Midbrain (tissue), 1 donor: ENCODE results near the gene PIP5K1B.
"Not testable (repeated sequence)": the region's sequence is repeated elsewhere in the genome, so short reads cannot be mapped to it uniquely, and the experiment has no call there.

Source experiments
- DNase-seq: peaks from one replicate; lab custom pipeline; 2025; lab: John Stamatoyannopoulos, UW

Gene PIP5K1B

DNA sequence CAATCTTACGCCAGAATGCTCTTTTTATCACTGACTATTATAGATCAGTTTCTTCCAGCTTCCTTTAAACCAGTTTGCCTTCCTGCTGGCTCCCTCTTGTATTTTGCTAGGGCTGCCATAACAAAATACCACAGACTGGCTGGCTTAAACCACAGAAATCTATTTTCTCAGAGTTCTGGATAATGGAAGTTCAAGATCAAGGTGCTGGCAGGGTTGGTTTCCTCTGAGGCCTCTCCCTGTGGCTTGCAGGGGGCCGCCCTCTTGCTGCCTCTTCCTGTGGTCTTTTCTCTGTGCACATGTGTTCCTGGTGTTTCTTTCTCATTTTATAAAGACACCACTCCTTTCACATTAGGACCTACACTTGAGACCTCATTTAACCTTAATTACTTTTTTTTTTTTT lies 323.7 kb downstream of the PIP5K1B start:
- DNase-seq = no peak

DNA sequence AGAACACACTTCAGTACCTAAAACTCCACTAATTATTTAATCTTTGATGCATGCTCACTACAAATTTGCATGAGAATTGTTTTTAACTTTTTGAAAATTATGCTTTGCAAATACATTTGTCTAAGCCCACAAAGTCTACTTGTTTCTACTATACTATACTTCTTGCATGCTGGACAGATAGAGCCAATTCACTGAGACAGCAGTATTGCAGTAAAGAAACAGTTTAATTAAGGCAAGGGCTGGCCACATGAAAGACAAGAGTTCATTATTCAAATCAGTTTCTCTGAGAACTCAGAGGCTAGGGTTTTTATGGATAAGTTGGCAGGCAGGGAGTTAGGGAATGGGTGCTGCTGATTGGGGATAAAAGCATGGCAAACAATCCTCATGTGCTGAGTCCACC lies 324.5 kb downstream of the PIP5K1B start:
- no peak for DNase-seq

DNA sequence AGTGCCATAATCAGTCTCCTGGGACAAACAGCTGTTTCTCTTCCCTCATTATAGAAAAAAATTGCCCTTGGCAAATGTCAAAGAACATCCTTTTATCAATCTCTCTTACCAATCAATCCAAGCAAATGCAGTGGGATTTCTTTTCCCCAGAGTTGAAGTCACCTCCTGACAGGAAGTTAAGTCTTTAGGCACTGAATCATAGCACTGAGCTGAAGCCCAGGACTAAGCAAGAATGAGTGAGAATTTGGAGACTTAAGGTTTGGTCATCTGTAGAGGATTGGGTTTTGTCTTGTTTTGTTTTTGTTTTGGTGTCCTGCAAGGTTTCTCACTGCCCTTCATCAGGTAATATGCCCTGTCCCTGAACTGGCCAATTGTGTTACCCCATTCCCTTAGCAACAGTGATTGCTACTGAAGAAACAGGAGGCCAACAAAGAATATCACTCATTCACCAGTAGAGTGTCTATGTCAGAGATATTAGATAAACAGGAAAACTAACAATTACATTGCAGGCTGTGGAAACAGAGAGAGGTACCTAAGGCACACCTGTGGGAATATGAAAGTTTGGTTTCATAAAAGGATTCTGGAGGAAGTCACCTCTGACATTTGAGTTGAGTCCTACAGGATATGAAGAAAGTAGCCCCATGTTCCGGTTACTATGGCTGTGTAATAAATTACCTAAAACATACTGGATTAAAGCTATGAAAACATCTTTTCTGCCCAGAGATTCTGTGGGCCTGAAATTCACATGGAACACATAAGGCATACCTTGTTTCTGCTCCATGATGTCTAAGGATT lies 326.0 kb downstream of the PIP5K1B start:
- no peak for DNase-seq

DNA sequence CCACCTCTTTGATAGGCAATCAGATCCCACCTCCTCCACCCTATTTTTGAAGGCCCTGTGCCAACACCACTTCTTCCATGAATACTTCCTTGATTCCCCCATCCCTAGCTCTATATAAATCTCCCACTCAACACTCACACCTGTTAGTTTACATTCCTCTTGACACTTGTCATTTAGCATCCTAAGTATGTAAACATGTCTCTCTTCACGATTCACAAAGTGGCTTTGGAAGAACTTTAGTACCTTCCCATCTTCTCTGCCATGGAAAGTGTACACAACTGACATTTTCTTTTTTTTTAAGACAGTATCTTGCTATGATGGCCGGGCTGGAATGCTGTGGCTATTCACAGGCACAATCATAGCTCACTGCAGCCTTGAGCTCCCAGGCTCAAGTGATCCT lies 329.0 kb downstream of the PIP5K1B start:
- no peak for DNase-seq

DNA sequence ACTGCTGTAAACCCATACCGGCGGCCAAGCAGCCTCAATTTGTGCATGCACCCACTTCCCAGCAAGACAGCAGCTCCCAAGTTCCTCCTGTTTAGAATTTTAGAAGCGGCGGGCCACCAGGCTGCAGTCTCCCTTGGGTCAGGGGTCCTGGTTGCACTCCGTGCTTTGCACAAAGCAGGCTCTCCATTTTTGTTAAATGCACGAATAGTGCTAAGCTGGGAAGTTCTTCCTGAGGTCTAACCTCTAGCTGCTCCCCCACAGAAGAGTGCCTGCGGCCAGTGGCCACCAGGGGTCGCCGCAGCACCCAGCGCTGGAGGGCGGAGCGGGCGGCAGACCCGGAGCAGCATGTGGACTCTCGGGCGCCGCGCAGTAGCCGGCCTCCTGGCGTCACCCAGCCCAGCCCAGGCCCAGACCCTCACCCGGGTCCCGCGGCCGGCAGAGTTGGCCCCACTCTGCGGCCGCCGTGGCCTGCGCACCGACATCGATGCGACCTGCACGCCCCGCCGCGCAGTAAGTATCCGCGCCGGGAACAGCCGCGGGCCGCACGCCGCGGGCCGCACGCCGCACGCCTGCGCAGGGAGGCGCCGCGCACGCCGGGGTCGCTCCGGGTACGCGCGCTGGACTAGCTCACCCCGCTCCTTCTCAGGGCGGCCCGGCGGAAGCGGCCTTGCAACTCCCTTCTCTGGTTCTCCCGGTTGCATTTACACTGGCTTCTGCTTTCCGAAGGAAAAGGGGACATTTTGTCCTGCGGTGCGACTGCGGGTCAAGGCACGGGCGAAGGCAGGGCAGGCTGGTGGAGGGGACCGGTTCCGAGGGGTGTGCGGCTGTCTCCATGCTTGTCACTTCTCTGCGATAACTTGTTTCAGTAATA lies 330.6 kb downstream of the PIP5K1B start, which contains the start of gene FXN:
FXN (plus strand) TSS at position 315 of the 871 bp plus-strand sequence; CDS start at position 346, 31 bp downstream.
- peak; percentile 74 for DNase-seq

DNA sequence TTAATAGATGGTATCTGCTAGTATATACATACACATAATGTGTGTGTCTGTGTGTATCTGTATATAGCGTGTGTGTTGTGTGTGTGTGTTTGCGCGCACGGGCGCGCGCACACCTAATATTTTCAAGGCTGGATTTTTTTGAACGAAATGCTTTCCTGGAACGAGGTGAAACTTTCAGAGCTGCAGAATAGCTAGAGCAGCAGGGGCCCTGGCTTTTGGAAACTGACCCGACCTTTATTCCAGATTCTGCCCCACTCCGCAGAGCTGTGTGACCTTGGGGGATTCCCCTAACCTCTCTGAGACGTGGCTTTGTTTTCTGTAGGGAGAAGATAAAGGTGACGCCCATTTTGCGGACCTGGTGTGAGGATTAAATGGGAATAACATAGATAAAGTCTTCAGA lies 331.3 kb downstream of the PIP5K1B start:
- DNase-seq = no peak

DNA sequence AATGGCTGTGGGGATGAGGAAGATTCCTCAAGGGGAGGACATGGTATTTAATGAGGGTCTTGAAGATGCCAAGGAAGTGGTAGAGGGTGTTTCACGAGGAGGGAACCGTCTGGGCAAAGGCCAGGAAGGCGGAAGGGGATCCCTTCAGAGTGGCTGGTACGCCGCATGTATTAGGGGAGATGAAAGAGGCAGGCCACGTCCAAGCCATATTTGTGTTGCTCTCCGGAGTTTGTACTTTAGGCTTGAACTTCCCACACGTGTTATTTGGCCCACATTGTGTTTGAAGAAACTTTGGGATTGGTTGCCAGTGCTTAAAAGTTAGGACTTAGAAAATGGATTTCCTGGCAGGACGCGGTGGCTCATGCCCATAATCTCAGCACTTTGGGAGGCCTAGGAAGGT lies 331.8 kb downstream of the PIP5K1B start:
- DNase-seq = no peak

DNA sequence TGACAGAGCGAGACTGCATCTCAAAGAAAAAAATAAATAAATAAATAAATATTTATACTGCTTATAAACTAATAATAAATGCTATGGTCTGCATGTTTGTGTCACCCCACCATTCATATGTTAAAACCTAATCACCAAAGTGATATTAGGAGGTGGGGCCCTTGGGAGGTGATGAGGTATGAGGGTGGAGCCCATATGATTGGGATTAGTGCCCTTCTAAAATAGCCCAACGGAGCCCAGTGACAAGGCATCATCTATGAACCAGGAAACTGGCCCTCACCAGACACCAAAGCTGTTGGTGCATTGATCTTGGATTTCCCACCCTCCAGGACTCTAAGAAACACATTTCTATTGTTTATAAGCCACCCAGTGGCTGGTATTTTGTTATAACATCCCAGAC lies 335.6 kb downstream of the PIP5K1B start:
- DNase-seq = no peak

DNA sequence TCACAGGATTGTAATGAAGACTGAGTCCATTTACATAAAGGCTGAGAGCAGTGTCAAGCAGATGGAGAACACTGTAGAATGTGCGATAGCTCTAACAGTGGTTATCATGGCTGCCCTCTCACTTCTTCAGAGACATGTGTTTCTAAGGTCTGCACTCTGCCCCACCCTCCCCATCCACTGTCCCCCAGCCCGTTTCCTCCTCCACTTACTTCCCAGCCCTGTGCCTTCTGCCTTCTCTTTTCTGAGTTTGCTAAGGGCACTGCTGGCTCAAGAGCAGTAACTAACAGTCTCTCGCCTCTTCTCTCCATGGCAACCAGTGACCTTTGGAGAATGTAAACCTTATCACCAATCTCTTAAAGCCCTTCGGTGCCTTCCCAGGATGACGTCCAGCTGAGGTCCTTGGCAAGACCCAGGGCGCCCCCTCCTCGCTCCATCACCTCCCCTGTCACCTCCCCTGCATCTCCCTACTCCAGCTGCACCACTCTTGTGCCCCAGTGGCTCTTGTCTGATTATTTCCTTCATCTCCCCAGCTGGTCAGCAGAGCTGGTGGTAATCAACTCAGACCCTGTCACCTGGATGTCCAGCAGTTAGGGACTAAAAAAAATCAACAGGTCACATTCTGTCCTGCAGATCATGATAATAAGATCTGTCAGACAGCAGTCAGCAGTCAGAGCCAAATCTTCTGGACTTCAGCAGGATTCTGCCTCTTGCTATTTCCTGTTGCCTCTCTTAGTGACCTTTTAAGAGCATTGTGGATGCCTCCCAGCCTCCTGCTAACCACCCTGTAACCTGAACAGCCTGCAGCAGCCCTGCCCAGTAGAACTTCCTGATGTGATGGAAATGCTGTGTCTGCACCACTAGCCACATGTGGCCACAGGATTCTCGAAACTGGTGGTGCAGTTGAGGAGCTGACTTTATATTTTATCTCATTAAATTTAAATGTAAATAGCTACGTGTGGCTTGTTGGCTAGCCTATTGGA lies 339.5 kb downstream of the PIP5K1B start:
- DNase-seq = no peak

DNA sequence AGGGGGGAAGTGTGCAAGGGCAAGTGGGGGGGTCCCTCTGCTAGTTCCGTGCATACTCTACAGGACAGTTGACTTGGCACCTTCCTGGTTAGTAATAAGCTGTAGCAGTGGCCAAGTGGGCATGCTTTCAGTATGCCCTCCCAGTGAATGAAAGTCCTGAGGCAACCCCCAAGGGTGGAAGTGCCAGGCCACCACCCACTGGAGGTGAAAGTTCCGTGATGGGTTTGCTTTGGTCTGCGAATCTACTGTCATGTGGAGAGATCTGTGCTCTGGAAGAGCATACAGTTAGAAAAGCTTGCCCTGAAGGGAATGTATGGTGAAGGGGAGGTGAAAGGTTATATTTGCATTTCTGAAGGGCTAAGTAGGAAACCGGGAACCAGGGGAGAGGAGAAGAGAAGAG lies 340.8 kb downstream of the PIP5K1B start:
- DNase-seq = no peak

DNA sequence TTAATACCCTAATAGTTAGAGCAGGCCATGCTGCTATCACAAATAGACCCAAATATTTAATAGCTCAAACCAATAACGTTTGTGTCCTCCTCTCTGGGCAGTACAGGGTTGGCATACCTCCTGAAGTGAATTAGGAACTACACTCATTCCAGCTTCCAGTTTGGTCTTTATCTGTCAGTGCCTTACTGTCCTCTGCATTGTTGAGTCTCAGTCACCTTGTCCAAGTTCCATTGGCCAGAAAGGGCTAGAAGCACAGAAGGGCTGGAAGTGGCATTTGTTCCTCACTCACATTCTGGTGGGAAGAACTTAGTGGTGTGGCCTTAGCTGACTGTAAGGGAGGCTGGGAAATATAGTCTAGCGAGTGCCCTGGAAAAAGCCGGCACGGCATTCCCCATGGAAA lies 341.7 kb downstream of the PIP5K1B start:
- DNase-seq = no peak

DNA sequence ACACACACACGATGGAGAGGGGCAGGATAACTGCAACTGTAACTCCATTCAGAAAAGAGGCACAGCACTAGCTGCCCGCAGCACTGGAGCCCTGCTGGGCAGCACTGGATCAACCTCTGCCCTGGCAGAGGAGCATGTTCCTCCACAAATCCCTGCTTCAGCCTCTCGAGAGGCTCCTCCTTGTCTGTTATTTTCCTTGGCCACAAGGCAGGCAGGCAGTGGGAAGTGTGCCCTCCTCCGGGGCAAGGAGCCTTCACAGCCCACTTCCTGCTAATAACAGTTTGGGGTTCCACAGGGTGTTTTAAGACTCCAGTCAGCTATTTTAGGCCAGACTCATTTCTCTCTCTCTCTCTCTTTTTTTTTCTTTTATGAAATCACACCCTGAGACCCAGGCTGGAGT lies 342.3 kb downstream of the PIP5K1B start:
- DNase-seq = no peak

DNA sequence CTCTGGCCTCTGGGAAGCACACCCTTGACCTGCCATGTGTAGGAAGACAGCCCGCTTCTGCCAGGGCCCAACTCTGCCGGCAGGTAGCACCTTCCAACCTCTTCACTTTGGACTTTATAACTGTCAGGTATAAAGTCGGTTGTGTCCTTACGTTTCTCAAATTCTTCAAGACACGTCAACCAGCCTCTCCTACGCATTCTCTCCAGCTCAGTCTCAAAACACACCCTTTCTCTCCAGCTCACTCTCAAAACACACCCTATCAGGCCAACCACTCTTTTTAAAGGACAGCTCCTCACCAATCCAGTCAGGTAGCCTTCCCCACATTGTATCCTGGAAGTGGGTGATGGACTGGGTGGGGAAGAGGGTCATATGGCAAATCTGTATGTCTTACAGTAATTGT lies 344.1 kb downstream of the PIP5K1B start:
- DNase-seq = no peak

DNA sequence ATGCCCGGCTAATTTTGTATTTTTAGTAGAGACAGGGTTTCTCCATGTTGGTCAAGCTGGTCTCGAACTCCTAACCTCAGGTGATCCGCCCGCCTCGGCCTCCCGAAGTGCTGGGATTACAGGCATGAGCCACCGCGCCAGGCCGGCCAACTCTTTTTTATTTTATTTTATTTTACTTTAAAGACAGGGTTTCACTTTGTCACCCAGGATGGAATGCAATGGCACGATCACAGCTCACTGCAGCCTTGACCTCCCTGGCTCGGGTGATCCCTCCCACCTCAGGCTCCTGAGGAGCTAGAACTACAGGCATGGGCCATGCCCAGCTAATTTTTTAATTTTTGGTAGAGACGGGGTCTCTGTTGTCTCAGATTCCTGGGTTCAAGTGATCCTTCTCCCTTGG lies 345.9 kb downstream of the PIP5K1B start:
- DNase-seq = not testable (repeated sequence)

DNA sequence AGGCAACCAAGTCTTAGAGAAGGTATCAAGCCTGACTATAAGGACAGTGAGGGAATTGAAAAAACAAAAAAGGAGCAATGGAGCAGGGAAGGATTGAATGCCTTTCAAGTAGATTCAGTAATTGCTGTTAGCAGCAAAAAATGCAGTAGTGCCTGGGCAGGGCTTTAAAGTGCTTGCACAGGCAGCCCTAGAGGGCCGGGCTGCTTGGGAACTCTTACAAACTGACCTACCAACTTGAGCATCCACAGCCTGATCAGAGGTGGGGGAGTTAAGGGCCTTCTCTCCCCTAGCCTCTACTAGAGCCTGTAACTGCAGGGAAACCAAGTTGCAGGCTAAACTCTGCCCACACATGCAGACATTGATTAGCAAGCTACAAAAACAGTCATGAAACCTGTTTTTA lies 349.9 kb downstream of the PIP5K1B start:
- no peak for DNase-seq

DNA sequence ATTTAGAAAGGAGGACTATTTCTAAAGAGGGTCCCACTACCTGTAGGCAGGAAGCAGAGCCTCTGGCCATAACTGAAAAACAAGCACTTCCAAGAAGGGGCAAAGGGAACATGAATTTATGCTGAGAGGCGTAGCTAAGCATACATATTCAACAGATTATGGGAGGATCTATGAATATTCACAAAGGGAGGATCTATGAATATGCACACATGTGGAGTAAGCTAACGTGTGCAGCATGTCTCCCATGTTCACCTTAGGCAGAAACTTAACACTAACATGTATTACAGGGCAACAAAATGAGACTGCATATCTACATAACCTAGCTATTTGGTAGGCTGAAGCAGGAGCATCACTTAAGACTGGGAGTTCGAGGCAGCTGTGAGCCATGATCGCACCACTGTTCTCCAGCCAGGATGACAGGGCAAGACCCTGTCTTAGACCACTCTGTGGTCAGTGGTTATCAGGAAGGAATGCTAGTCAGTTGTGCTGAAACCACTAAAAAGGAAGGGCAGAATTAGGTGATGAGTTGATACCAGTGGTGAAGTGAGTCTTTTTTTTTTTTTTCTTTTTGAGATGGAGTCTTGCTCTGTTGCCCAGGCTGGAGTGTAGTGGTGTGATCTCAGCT lies 351.3 kb downstream of the PIP5K1B start:
- DNase-seq = no peak

DNA sequence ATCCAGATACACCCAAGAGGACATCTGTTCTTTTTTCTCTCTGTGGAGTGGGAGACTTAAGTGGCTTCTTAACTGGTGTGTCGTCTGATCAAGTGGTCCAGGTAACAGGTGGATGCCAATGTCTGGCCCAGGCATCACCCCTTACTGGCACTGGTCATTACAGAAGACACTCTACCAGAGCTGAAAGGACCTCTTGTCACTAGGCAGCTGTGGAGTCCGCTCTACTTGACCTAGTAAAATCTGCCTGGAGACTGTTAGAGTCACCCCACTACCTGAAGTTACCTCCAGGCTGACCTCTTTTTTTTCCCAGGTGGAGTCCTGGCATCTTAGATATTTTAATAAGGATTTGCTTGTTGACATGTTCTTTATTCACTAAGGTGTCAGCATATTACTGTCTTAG lies 353.1 kb downstream of the PIP5K1B start:
- DNase-seq = no peak
